SK-N-SH (cell line): ENCODE data around the gene MACROD2. TPM values are rescaled to one million over a fixed set of nuclear protein-coding genes. Genes with fewer than 3 reads are reported as not detected.
"Not testable (repeated sequence)": the region's sequence is repeated elsewhere in the genome, so short reads cannot be mapped to it uniquely, and the experiment has no call there.

Source experiments
- CTCF ChIA-PET: fragments of 300-600, 350-600 bp; formaldehyde crosslinking; extraction: SDS; loops from one replicate; lab custom pipeline; 2021; lab: Yijun Ruan, JAX
- POLR2A ChIA-PET: fragments of 350-600 bp; sonication (Branson Sonifier 250); formaldehyde crosslinking; extraction: SDS; loops from one replicate; lab custom pipeline; 2020; ENCODE audit warnings: antibody characterized with exemption, inconsistent platforms; lab: Yijun Ruan, JAX
- DNase-seq: peaks from one replicate; pipeline ENCODE4 v3.0.0; 2012
- H2AFZ ChIP-seq: fragments of 200-600 bp; sonication (generic); 2 replicates; pipeline ENCODE4 v1.8.1; 2016; ENCODE audit warnings: antibody characterized with exemption, mild to moderate bottlenecking, low read depth
- H3F3A ChIP-seq: fragments of 200-600 bp; sonication (generic); replicated peaks from 2 replicates; pipeline ENCODE3; 2016; ENCODE audit warnings: antibody characterized with exemption, mild to moderate bottlenecking; ENCODE audit not compliant: insufficient read depth
- H3K27ac ChIP-seq, 2 experiments: fragments of 200-500 bp in 1 of 2; fragments of 200-600 bp in 1 of 2; sonication (Bioruptor generic) in 1 of 2; sonication (generic), shearing (Covaris generic) in 1 of 2; 2 replicates each; pipeline versions ENCODE4 v1.5.1 to v1.6.1; 2014 to 2016; ENCODE audit warnings: low read depth in 2 of 2, inconsistent platforms in 1 of 2, low read length in 1 of 2, mild to moderate bottlenecking in 1 of 2, mixed read lengths in 1 of 2
- H3K27me3 ChIP-seq: fragments of 200-600 bp; sonication (generic), shearing (Covaris generic); 2 replicates; pipeline ENCODE4 v1.6.1; 2016; ENCODE audit warnings: mixed run types; ENCODE audit not compliant: insufficient read depth
- H3K36me3 ChIP-seq, 2 experiments: fragments of 200-500 bp in 1 of 2; fragments of 200-600 bp in 1 of 2; sonication (Bioruptor generic) in 1 of 2; sonication (generic) in 1 of 2; replicated peaks in 1 of 2; 2 replicates each; pipeline versions ENCODE3 to v1.5.1; 2014 to 2016; ENCODE audit warnings: low read length in 1 of 2, mild to moderate bottlenecking in 1 of 2; ENCODE audit not compliant: insufficient read depth in 2 of 2, control insufficient read depth in 1 of 2
- H3K4me1 ChIP-seq, 2 experiments: fragments of 200-500 bp in 1 of 2; fragments of 200-600 bp in 1 of 2; sonication (Bioruptor generic) in 1 of 2; sonication (generic), shearing (Covaris generic) in 1 of 2; 2 replicates each; pipeline versions ENCODE4 v1.5.1 to v1.6.1; 2014 to 2016; ENCODE audit warnings: low read depth in 1 of 2, low read length in 1 of 2, mixed run types in 1 of 2; ENCODE audit not compliant: insufficient read depth in 2 of 2, control insufficient read depth in 1 of 2
- H3K4me2 ChIP-seq: fragments of 200-600 bp; sonication (generic), shearing (Covaris generic); 2 replicates; pipeline ENCODE4 v1.6.1; 2017; ENCODE audit warnings: mixed run types
- H3K4me3 ChIP-seq, 2 experiments: fragments of 200-500 bp in 1 of 2; fragments of 200-600 bp in 1 of 2; sonication (Bioruptor generic) in 1 of 2; sonication (generic), shearing (Covaris generic) in 1 of 2; 2 replicates each; pipeline versions ENCODE4 v1.5.1 to v1.8.1; 2014 to 2016; ENCODE audit warnings: low read depth in 2 of 2, inconsistent platforms in 1 of 2, low read length in 1 of 2, mild to moderate bottlenecking in 1 of 2, mixed read lengths in 1 of 2, moderate library complexity in 1 of 2
- H3K79me2 ChIP-seq: fragments of 200-600 bp; sonication (generic); 2 replicates; pipeline ENCODE4 v1.8.1; 2017; ENCODE audit warnings: mild to moderate bottlenecking; ENCODE audit not compliant: insufficient read depth
- H3K9ac ChIP-seq: fragments of 200-600 bp; sonication (generic); 2 replicates; pipeline ENCODE4 v1.6.1; 2017; ENCODE audit warnings: mixed run types
- H3K9me2 ChIP-seq: fragments of 200-600 bp; sonication (generic); 2 replicates; pipeline ENCODE4 v1.6.1; 2017; ENCODE audit warnings: mixed run types
- H3K9me3 ChIP-seq: fragments of 200-600 bp; sonication (generic); 2 replicates; pipeline ENCODE4 v1.6.1; 2017; ENCODE audit warnings: mixed run types, mild to moderate bottlenecking, moderate library complexity
- H4K20me1 ChIP-seq: fragments of 200-600 bp; sonication (generic); 2 replicates; pipeline ENCODE4 v1.6.1; 2017; ENCODE audit warnings: mild to moderate bottlenecking, mixed run types; ENCODE audit not compliant: insufficient read depth
- CHD2 ChIP-seq: fragments of 150-350 bp; IDR thresholded peaks from 2 replicates; pipeline ENCODE4 v1.6.1; 2018; ENCODE audit warnings: low read length; ENCODE audit not compliant: partially characterized antibody
- FOSL2 ChIP-seq: IDR thresholded peaks from 2 replicates; pipeline ENCODE4 v1.4.0; 2012; ENCODE audit warnings: low read depth, mild to moderate bottlenecking, moderate library complexity, borderline replicate concordance
- FOXJ3 ChIP-seq: sonication (generic); formaldehyde crosslinking; IDR thresholded peaks from 2 replicates; pipeline ENCODE4 v1.5.1; 2020; ENCODE audit warnings: mild to moderate bottlenecking, missing genetic modification reagents
- FOXM1 ChIP-seq: IDR thresholded peaks from 2 replicates; pipeline ENCODE4 v1.4.0; 2012; ENCODE audit warnings: low read depth, mild to moderate bottlenecking
- MEF2A ChIP-seq: IDR thresholded peaks from 2 replicates; pipeline ENCODE4 v1.4.0; 2012; ENCODE audit warnings: low read depth, borderline replicate concordance
- NFIC ChIP-seq: IDR thresholded peaks from 2 replicates; pipeline ENCODE4 v1.4.0; 2012; ENCODE audit warnings: borderline replicate concordance
- RCOR1 ChIP-seq: fragments of 150-350 bp; IDR thresholded peaks from 2 replicates; pipeline ENCODE4 v1.6.1; 2017; ENCODE audit warnings: antibody characterized with exemption, low read length
- SIN3A ChIP-seq: IDR thresholded peaks from 2 replicates; pipeline ENCODE4 v1.6.1; 2012; ENCODE audit warnings: low read depth, mild to moderate bottlenecking, low read length, moderate library complexity, borderline replicate concordance
- SMC3 ChIP-seq: IDR thresholded peaks from 2 replicates; pipeline ENCODE4 v1.6.1; 2012; ENCODE audit warnings: low read depth, low read length, improper control_type of control experiment
- TAF1 ChIP-seq: IDR thresholded peaks from 2 replicates; pipeline ENCODE4 v1.6.1; 2012; ENCODE audit warnings: low read depth, mild to moderate bottlenecking, low read length, moderate library complexity, borderline replicate concordance
- TEAD4 ChIP-seq: IDR thresholded peaks from 2 replicates; pipeline ENCODE4 v1.4.0; 2012; ENCODE audit warnings: mild to moderate bottlenecking, borderline replicate concordance; ENCODE audit not compliant: insufficient read depth
- ZBTB33 ChIP-seq: IDR thresholded peaks from 2 replicates; pipeline ENCODE4 v1.4.0; 2012; ENCODE audit warnings: low read depth, borderline replicate concordance
- WGBS: methylation state at CpG from one replicate; pipeline ENCODE4 v1.1.6; 2017; ENCODE audit warnings: low lambda C conversion rate; 5-methylcytosine and 5-hydroxymethylcytosine counted together
- polyA plus RNA-seq, 3 experiments: library from polyadenylated mRNA; depleted of rRNA; stranded (reverse); fragments of >200 nt; gene quantifications; 2 replicates each; pipeline ENCODE4 v1.2.3, GENCODE V29; 2012
- TF ChIP-seq, protein P1 (sequence below): IDR thresholded peaks from 2 replicates; pipeline ENCODE4 v1.4.0; 2012; ENCODE audit warnings: low read depth, borderline replicate concordance

The MACROD2 gene
- polyA plus RNA-seq, 1 of the 3 experiments (the other 2 are of a cell fraction) = 0.33 TPM

GRCh38 chr20:14467104-14467827 is 471.9 kb downstream of the MACROD2 start:
- H3K9me2 ChIP-seq, H3K9ac ChIP-seq, H3K4me3 ChIP-seq, H3K4me2 ChIP-seq, H3K27ac ChIP-seq, CTCF ChIA-PET, H4K20me1 ChIP-seq, H3K9me3 ChIP-seq, H3F3A ChIP-seq, H3K4me1 ChIP-seq, POLR2A ChIA-PET, H2AFZ ChIP-seq, H3K79me2 ChIP-seq, DNase-seq, H3K27me3 ChIP-seq, H3K36me3 ChIP-seq: not testable (repeated sequence)
- WGBS = 66% methylated on average over 13 of the region's 17 CpGs

GRCh38 chr20:14470231-14470899 is 475.0 kb downstream of the MACROD2 start:
- TF ChIP-seq CHD2 (no peak), NFIC (no peak)
- TF ChIP-seq, all 33 proteins: peak for 0
- no peaks in the 10 kb centered on the region for H3K4me1 ChIP-seq
- no peaks in the 10 kb centered on the region for H3K9me2 ChIP-seq
- WGBS = 54% methylated on average over 12 of the region's 12 CpGs
- no peaks in the 10 kb centered on the region for H3K27me3 ChIP-seq
- no peaks in the 10 kb centered on the region for H3K36me3 ChIP-seq
- no peak overlapping the region for H2AFZ ChIP-seq
- no peak overlapping the region for H3K4me2 ChIP-seq
- no peaks in the 10 kb centered on the region for H3K9me3 ChIP-seq
- H3F3A ChIP-seq = no peaks in the 10 kb centered on the region
- H3K4me3 ChIP-seq = no peak overlapping the region
- H3K27ac ChIP-seq = no peak overlapping the region
- H4K20me1 ChIP-seq = no peaks in the 10 kb centered on the region
- no peak for DNase-seq
- ChIA-PET CTCF (interaction anchor here (1.1 kb wide), 1 partner anchor 27 kb away, joined by 4 read pairs; no protein-coding TSS in a partner anchor), POLR2A (no interaction called here)
- no peaks in the 10 kb centered on the region for H3K79me2 ChIP-seq
- H3K9ac ChIP-seq = no peak overlapping the region

DNA sequence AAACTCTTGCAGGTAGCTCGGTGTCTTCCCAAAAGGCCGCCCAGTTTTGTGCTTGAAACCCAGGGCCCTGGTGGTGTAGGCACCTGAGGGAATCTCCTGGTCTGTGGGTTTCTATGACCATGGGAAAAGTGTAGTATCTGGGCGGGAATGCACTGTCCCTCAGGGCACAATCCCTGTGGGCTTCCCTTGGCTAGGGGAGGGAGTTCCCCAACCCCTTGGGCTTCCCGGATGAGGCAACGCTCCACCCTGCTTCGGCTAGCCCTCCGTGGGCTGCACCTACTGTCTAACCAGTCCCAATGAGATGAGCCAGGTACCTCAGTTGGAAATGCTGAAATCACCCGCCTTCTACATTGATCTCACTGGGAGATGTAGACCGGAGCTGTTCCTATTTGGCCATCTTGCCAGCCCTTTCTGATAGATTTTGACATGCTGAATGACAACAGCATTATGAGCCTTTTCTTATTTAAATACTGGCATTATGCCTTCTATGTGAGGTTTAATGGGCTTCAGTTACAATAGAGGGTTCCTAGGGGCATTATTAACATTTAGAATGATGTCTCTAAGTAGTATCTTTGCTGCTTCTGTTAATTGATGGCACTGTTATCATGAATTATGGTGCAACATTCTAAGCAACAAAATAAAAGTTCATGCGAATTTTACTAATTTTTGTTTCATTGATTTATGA is 475.8 kb downstream of the MACROD2 start:
- no peak overlapping the region for H3K9ac ChIP-seq
- POLR2A ChIA-PET = no interaction called here
- H3K4me1 ChIP-seq = no peaks in the 10 kb centered on the region
- no peaks in the 10 kb centered on the region for H3K36me3 ChIP-seq
- H3F3A ChIP-seq = no peaks in the 10 kb centered on the region
- no peak for DNase-seq
- no peaks in the 10 kb centered on the region for H3K9me2 ChIP-seq
- H3K9me3 ChIP-seq = no peaks in the 10 kb centered on the region
- 75% methylated on average over 7 of the region's 10 CpGs for WGBS
- no peaks in the 10 kb centered on the region for H4K20me1 ChIP-seq
- no peak overlapping the region for H3K4me3 ChIP-seq
- H3K27ac ChIP-seq = no peak overlapping the region
- H3K4me2 ChIP-seq = no peak overlapping the region
- H2AFZ ChIP-seq = no peak overlapping the region
- H3K27me3 ChIP-seq = no peaks in the 10 kb centered on the region
- CTCF ChIA-PET = interaction anchor here (1.1 kb wide), 1 partner anchor 26 kb away, joined by 4 read pairs; no protein-coding TSS in a partner anchor
- no peaks in the 10 kb centered on the region for H3K79me2 ChIP-seq
- no peak for TF ChIP-seq FOXJ3 (CRISPR knock-in tag)
- TF ChIP-seq, protein P1, sequence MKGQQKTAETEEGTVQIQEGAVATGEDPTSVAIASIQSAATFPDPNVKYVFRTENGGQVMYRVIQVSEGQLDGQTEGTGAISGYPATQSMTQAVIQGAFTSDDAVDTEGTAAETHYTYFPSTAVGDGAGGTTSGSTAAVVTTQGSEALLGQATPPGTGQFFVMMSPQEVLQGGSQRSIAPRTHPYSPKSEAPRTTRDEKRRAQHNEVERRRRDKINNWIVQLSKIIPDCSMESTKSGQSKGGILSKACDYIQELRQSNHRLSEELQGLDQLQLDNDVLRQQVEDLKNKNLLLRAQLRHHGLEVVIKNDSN = no peak
- TF ChIP-seq FOSL2 = no peak
- TF ChIP-seq RCOR1 = no peak
- no peak for TF ChIP-seq MEF2A
- TF ChIP-seq CHD2 = no peak
- no peak for TF ChIP-seq TAF1
- TF ChIP-seq TEAD4 = no peak
- TF ChIP-seq SIN3A = no peak
- no peak for TF ChIP-seq SMC3
- no peak for TF ChIP-seq ZBTB33
- no peak for TF ChIP-seq FOXM1
